ENCODE data around the gene LDLRAD4. TPM values are rescaled to one million over a fixed set of nuclear protein-coding genes. Genes with fewer than 3 reads are reported as not detected.

The LDLRAD4 gene
- polyA plus RNA-seq, 1 of the 3 experiments (the other 2 are of a cell fraction) = 0.16 TPM

- Histone ChIP-seq H3K4me3 (ENCODE audit: low read depth in 2 of 2, low read length in 1 of 2) (no peak overlapping the region), H3K4me2 (no peak overlapping the region), H2AFZ (ENCODE audit: low read depth) (no peak overlapping the region), H3K9ac (no peak overlapping the region), H3K27ac (ENCODE audit: low read depth in 2 of 2, low read length in 1 of 2) (no peak overlapping the region), H3K9me3 (no peaks in the 10 kb centered on the region), H3K27me3 (ENCODE audit: insufficient read depth) (no peaks in the 10 kb centered on the region), H4K20me1 (ENCODE audit: insufficient read depth) (no peaks in the 10 kb centered on the region), H3K36me3 (replicated peaks in 1 of 2; ENCODE audit: control insufficient read depth in 1 of 2, insufficient read depth in 2 of 2, low read length in 1 of 2) (no peaks in the 10 kb centered on the region), H3K4me1 (ENCODE audit: control insufficient read depth in 1 of 2, insufficient read depth in 2 of 2, low read depth in 1 of 2, low read length in 1 of 2) (peaks cover 0 to 10% of the 10 kb centered on the region in 2 experiments; a peak in 1 of 4 replicates), H3K79me2 (ENCODE audit: insufficient read depth) (no peaks in the 10 kb centered on the region), H3K9me2 (no peaks in the 10 kb centered on the region), H3F3A (replicated peaks; ENCODE audit: insufficient read depth) (no peaks in the 10 kb centered on the region)
- ChIA-PET CTCF (interaction anchor here (0.6 kb wide), 1 partner anchor 315 kb away, joined by 3 read pairs; no protein-coding TSS in a partner anchor), POLR2A (no interaction called here)
- DNase-seq = no peak
- WGBS (ENCODE audit: low lambda C conversion rate) = 71% methylated on average over 9 of the region's 9 CpGs
- TF ChIP-seq USF2 (IDR thresholded peaks at IDR 0.05; ENCODE audit: borderline replicate concordance, low read depth, low read length) (no peak), RFX5 (IDR thresholded peaks at IDR 0.05; ENCODE audit: low read length) (no peak), ZBTB33 (IDR thresholded peaks at IDR 0.05; ENCODE audit: borderline replicate concordance, low read depth) (no peak), SMC3 (IDR thresholded peaks at IDR 0.05; ENCODE audit: low read depth, low read length) (no peak)
These were observed 371.4 kb downstream of the LDLRAD4 start for GRCh38 chr18:13589943-13590342.

GRCh38 chr18:13592246-13592645 lies 373.7 kb downstream of the LDLRAD4 start:
- Histone ChIP-seq H3K4me3 (ENCODE audit: low read depth in 2 of 2, low read length in 1 of 2) (no peak overlapping the region), H3K36me3 (replicated peaks in 1 of 2; ENCODE audit: control insufficient read depth in 1 of 2, insufficient read depth in 2 of 2, low read length in 1 of 2) (no peaks in the 10 kb centered on the region), H3K27me3 (ENCODE audit: insufficient read depth) (no peaks in the 10 kb centered on the region), H3K9ac (no peak overlapping the region), H3K79me2 (ENCODE audit: insufficient read depth) (no peaks in the 10 kb centered on the region), H3K27ac (ENCODE audit: low read depth in 2 of 2, low read length in 1 of 2) (no peak overlapping the region), H3F3A (replicated peaks; ENCODE audit: insufficient read depth) (peaks cover 4% of the 10 kb centered on the region), H3K9me3 (peaks cover 8% of the 10 kb centered on the region; the same call in 1 of the 2 replicates), H3K4me2 (no peak overlapping the region), H3K9me2 (no peaks in the 10 kb centered on the region), H4K20me1 (ENCODE audit: insufficient read depth) (no peaks in the 10 kb centered on the region), H3K4me1 (ENCODE audit: control insufficient read depth in 1 of 2, insufficient read depth in 2 of 2, low read depth in 1 of 2, low read length in 1 of 2) (peaks cover 0 to 1% of the 10 kb centered on the region in 2 experiments; a peak in 1 of 4 replicates), H2AFZ (ENCODE audit: low read depth) (no peak overlapping the region)
- ChIA-PET CTCF (no interaction called here), POLR2A (no interaction called here)
- no peak for TF ChIP-seq FOXM1 (IDR thresholded peaks at IDR 0.05; ENCODE audit: low read depth)
- no peak for TF ChIP-seq MAX (IDR thresholded peaks at IDR 0.05; ENCODE audit: low read depth)
- TF ChIP-seq REST (IDR thresholded peaks at IDR 0.05; ENCODE audit: low read depth, low read length) = no peak
- no peak for TF ChIP-seq IRF3 (IDR thresholded peaks at IDR 0.05; ENCODE audit: low read depth, low read length)
- DNase-seq = no peak
- WGBS (ENCODE audit: low lambda C conversion rate) = 31% methylated on average over 3 of the region's 3 CpGs

Measured in SK-N-SH (cell line).